Natural killer cell (primary cell): ENCODE results near the gene HOXC12. TPM values are rescaled to one million over a fixed set of nuclear protein-coding genes. Genes with fewer than 3 reads are reported as not detected.

Experiments
- ATAC-seq, 3 donors: fragments of 150-1000 bp in 2 of 3; fragments of 200-7000 bp in 1 of 3; cut with Tn5 transposase; 1 replicate in 1 of 3; 2 replicates in 2 of 3; pipeline ENCODE4 v1.10.0; 2021; ENCODE audit warnings: mild to moderate bottlenecking in 2 of 3, moderate library complexity in 2 of 3
- DNase-seq, 2 donors: peaks; one replicate each; pipeline versions ENCODE4 v3.0.0 to v3.0.0-alpha.2; 2013 to 2021; ENCODE audit warnings: mixed read lengths in 1 of 2
- H3K27ac ChIP-seq: one replicate; pipeline ENCODE4 v1.5.1; 2013; ENCODE audit warnings: mild to moderate bottlenecking, low read length
- H3K27me3 ChIP-seq: one replicate; pipeline ENCODE4 v1.6.1; 2013; ENCODE audit warnings: low read length; ENCODE audit not compliant: control insufficient read depth, insufficient read depth
- H3K36me3 ChIP-seq: one replicate; pipeline ENCODE4 v1.6.1; 2013; ENCODE audit warnings: low read length; ENCODE audit not compliant: control insufficient read depth, insufficient read depth
- H3K4me1 ChIP-seq: one replicate; pipeline ENCODE4 v1.6.1; 2013; ENCODE audit warnings: low read length; ENCODE audit not compliant: control insufficient read depth, insufficient read depth
- H3K4me3 ChIP-seq: one replicate; pipeline ENCODE4 v1.5.1; 2013; ENCODE audit warnings: low read length
- H3K9me3 ChIP-seq: one replicate; pipeline ENCODE4 v1.6.1; 2013; ENCODE audit warnings: low read length; ENCODE audit not compliant: control insufficient read depth, insufficient read depth
- H3K27ac Mint-ChIP-seq, 2 donors: one replicate each; pipeline ENCODE4 v1.8.0; 2022; ENCODE audit warnings: mild to moderate bottlenecking in 2 of 2, mixed read lengths in 2 of 2, moderate library complexity in 1 of 2
- H3K27me3 Mint-ChIP-seq, 2 donors: one replicate each; pipeline ENCODE4 v1.8.0; 2022; ENCODE audit warnings: low read depth in 2 of 2, mixed read lengths in 2 of 2
- H3K36me3 Mint-ChIP-seq: one replicate; pipeline ENCODE4 v1.8.0; 2022; ENCODE audit warnings: mixed read lengths
- H3K4me1 Mint-ChIP-seq, 2 donors: one replicate each; pipeline ENCODE4 v1.8.0; 2022; ENCODE audit warnings: mixed read lengths in 2 of 2
- H3K4me3 Mint-ChIP-seq: one replicate; pipeline ENCODE4 v1.8.0; 2022; ENCODE audit warnings: mild to moderate bottlenecking, moderate library complexity, mixed read lengths
- H3K9me3 Mint-ChIP-seq, 2 donors: one replicate each; pipeline ENCODE4 v1.8.0; 2022; ENCODE audit warnings: mixed read lengths in 2 of 2
- CTCF ChIP-seq: fragments of 200-600 bp; IDR thresholded peaks from one replicate; pipeline ENCODE4 v1.8.0; 2022; ENCODE audit warnings: antibody characterized with exemption
- WGBS: methylation state at CpG from one replicate; pipeline ENCODE4 v1.1.7; 2013; ENCODE audit warnings: missing lambda C conversion rate; ENCODE audit not compliant: insufficient coverage; 5-methylcytosine and 5-hydroxymethylcytosine counted together
- intact Hi-C: fragments of 100-400 bp; cut with micrococcal nuclease; formaldehyde crosslinking; loops from one replicate; pipeline ENCODE4 v1.14.2; 2022
- total RNA-seq, 4 donors: library from RNA; stranded (reverse); fragments of 120-200 nt in 1 of 4; gene quantifications; one replicate each; pipeline versions ENCODE4 v1.2.3 to v1.2.4, GENCODE V29; 2013 to 2022

The HOXC12 gene
- total RNA-seq, 3 donors from 2014 or later (not counting 1 experiment from before 2014, with no cell fraction given): not detected

GRCh38 chr12:54006559-54007220 is 52.0 kb downstream of the HOXC12 start:
- H3K9me3 Mint-ChIP-seq: no peaks in the 10 kb centered on the region
- peak overlapping the region in 1 of 2 donors; percentile 7 for H3K27ac Mint-ChIP-seq
- intact Hi-C loops: loop anchor here (1.0 to 2.0 kb wide), 3 partner anchors 184 to 201 kb away; no protein-coding TSS in a partner anchor
- Histone ChIP-seq H3K9me3 (peaks cover 3% of the 10 kb centered on the region), H3K36me3 (no peaks in the 10 kb centered on the region), H3K4me3 (peak overlapping the region; percentile 28), H3K4me1 (peaks cover 16% of the 10 kb centered on the region), H3K27me3 (peaks cover 87% of the 10 kb centered on the region), H3K27ac (no peak overlapping the region)
- no peak for TF ChIP-seq CTCF
- H3K4me3 Mint-ChIP-seq: peak overlapping the region; percentile 95
- no peak for DNase-seq
- ATAC-seq: no peak
- H3K27me3 Mint-ChIP-seq: peaks cover 79 to 91% of the 10 kb centered on the region in 2 donors
- 12% methylated on average over 22 of the region's 22 CpGs for WGBS
- H3K36me3 Mint-ChIP-seq: peaks cover 5% of the 10 kb centered on the region
- peaks cover 18 to 29% of the 10 kb centered on the region in 2 donors for H3K4me1 Mint-ChIP-seq

GRCh38 chr12:54007538-54008259 is 53.0 kb downstream of the HOXC12 start:
- Mint-ChIP-seq H3K4me1 (peaks cover 18 to 30% of the 10 kb centered on the region in 2 donors), H3K36me3 (peaks cover 5% of the 10 kb centered on the region), H3K27ac (no peak overlapping the region), H3K9me3 (no peaks in the 10 kb centered on the region), H3K27me3 (peaks cover 81 to 91% of the 10 kb centered on the region in 2 donors), H3K4me3 (no peak overlapping the region)
- no peak for TF ChIP-seq CTCF
- Histone ChIP-seq H3K9me3 (peaks cover 3% of the 10 kb centered on the region), H3K4me3 (no peak overlapping the region), H3K27me3 (peaks cover 81% of the 10 kb centered on the region), H3K27ac (no peak overlapping the region), H3K4me1 (peaks cover 16% of the 10 kb centered on the region), H3K36me3 (no peaks in the 10 kb centered on the region)
- intact Hi-C loops: loop anchor here (2.0 kb wide), 1 partner anchor 183 kb away; no protein-coding TSS in a partner anchor
- 35% methylated on average over 2 of the region's 2 CpGs for WGBS
- no peak for DNase-seq
- no peak for ATAC-seq

- Histone ChIP-seq H3K9me3 (no peaks in the 10 kb centered on the region), H3K4me1 (peaks cover 16% of the 10 kb centered on the region), H3K27me3 (peaks cover 82% of the 10 kb centered on the region), H3K4me3 (no peak overlapping the region), H3K36me3 (no peaks in the 10 kb centered on the region), H3K27ac (no peak overlapping the region)
- Mint-ChIP-seq H3K36me3 (peaks cover 5% of the 10 kb centered on the region), H3K27me3 (peaks cover 82 to 91% of the 10 kb centered on the region in 2 donors), H3K4me3 (no peak overlapping the region), H3K4me1 (peaks cover 18 to 30% of the 10 kb centered on the region in 2 donors), H3K27ac (no peak overlapping the region), H3K9me3 (no peaks in the 10 kb centered on the region)
- ATAC-seq (no peak), DNase-seq (no peak)
- intact Hi-C loops: no loop called here
- 34% methylated on average over 2 of the region's 2 CpGs for WGBS
- no peak for TF ChIP-seq CTCF
Measured at GRCh38 chr12:54008260-54008552, 53.5 kb downstream of the HOXC12 start.

Other genes starting within 250 kb of the HOXC12 start
- 100 to 1,000 TPM; 215 to 256 (median 226) TPM for gene CALCOCO1, start 227.5 kb upstream of the HOXC12 start, total RNA-seq
- not detected for gene CISTR, start 202.9 kb upstream of the HOXC12 start, total RNA-seq
- not detected for gene HOXC13, start 16.1 kb upstream of the HOXC12 start, total RNA-seq
- gene HOXC11, start 18.2 kb downstream of the HOXC12 start, total RNA-seq: not detected
- not detected for gene HOTAIR, start 20.1 kb downstream of the HOXC12 start, total RNA-seq
- gene HOXC10, start 30.2 kb downstream of the HOXC12 start, total RNA-seq: not detected
- gene HOXC9, start 45.3 kb downstream of the HOXC12 start, total RNA-seq: not detected
- gene HOXC8, start 54.1 kb downstream of the HOXC12 start, total RNA-seq: not detected
- not detected for gene HOXC6, start 73.5 kb downstream of the HOXC12 start, total RNA-seq
- gene HOXC5, start 78.1 kb downstream of the HOXC12 start, total RNA-seq: under 1 TPM in 1 of 3 donors, not detected in 2; 0.20 TPM
- 1 to 10 TPM in 2 of 3 donors, under 1 TPM in 1; 0.95 to 3.2 (median 1.8) TPM for gene HOXC4, start 98.9 kb downstream of the HOXC12 start, total RNA-seq
- 10 to 100 TPM; 10.8 to 15.6 (median 12.3) TPM for gene SMUG1, start 234.1 kb downstream of the HOXC12 start, total RNA-seq